HepG2 (cell line): Measurements from ENCODE around the gene MAP3K20. TPM values are rescaled to one million over a fixed set of nuclear protein-coding genes. Genes with fewer than 3 reads are reported as not detected.
A peak's percentile ranks its signal among the peaks of the same experiment; 100 is the strongest.

Experiments used
- CBX1 ChIP-seq: IDR thresholded peaks from one replicate; pipeline ENCODE4 v1.6.1; 2016; ENCODE audit warnings: antibody characterized with exemption, low read depth
- DR1 ChIP-seq: sonication (generic); formaldehyde crosslinking; IDR thresholded peaks from 2 replicates; pipeline ENCODE4 v1.8.0; 2021; ENCODE audit warnings: mild to moderate bottlenecking, missing genetic modification reagents, inconsistent platforms
- ELF4 ChIP-seq: sonication (generic); formaldehyde crosslinking; IDR thresholded peaks from 2 replicates; pipeline ENCODE4 v1.5.0; 2020; ENCODE audit warnings: missing genetic modification reagents, mild to moderate bottlenecking, moderate library complexity, borderline replicate concordance
- KDM6A ChIP-seq: IDR thresholded peaks from 2 replicates; pipeline ENCODE4 v1.6.1; 2016; ENCODE audit warnings: low read depth
- MED13 ChIP-seq: sonication (generic); formaldehyde crosslinking; IDR thresholded peaks from 2 replicates; pipeline ENCODE4 v1.5.0; 2020; ENCODE audit warnings: missing genetic modification reagents
- PHB2 ChIP-seq: fragments of 450-650 bp; IDR thresholded peaks from 2 replicates; pipeline ENCODE4 v1.6.1; 2018; ENCODE audit not compliant: partially characterized antibody
- PHF21A ChIP-seq: sonication (generic); formaldehyde crosslinking; IDR thresholded peaks from 2 replicates; pipeline ENCODE4 v1.5.0; 2020; ENCODE audit warnings: mild to moderate bottlenecking, missing genetic modification reagents
- REL ChIP-seq: sonication (generic); formaldehyde crosslinking; conservative IDR thresholded peaks from 2 replicates; pipeline ENCODE4 v1.8.0; 2022; ENCODE audit warnings: mild to moderate bottlenecking, missing genetic modification reagents, moderate library complexity
- SKI ChIP-seq: fragments of 450-650 bp; IDR thresholded peaks from one replicate; pipeline ENCODE4 v1.6.1; 2018; ENCODE audit warnings: mild to moderate bottlenecking; ENCODE audit not compliant: partially characterized antibody
- ZBTB3 ChIP-seq: sonication (generic); formaldehyde crosslinking; IDR thresholded peaks from 2 replicates; pipeline ENCODE4 v1.4.0; 2020; ENCODE audit warnings: low read depth, mild to moderate bottlenecking, moderate library complexity, missing genetic modification reagents, borderline replicate concordance
- ZFX ChIP-seq: sonication (generic); formaldehyde crosslinking; IDR thresholded peaks from 2 replicates; pipeline ENCODE4 v1.4.0; 2020; ENCODE audit warnings: mild to moderate bottlenecking, low read depth, missing genetic modification reagents, moderate library complexity
- ZNF44 ChIP-seq: sonication (generic); formaldehyde crosslinking; IDR thresholded peaks from 2 replicates; pipeline ENCODE4 v1.5.1; 2020; ENCODE audit warnings: mild to moderate bottlenecking, missing genetic modification reagents
- ZNF660 ChIP-seq: sonication (generic); formaldehyde crosslinking; IDR thresholded peaks from 2 replicates; pipeline ENCODE4 v1.5.1; 2020; ENCODE audit warnings: mild to moderate bottlenecking, low read depth, missing genetic modification reagents, borderline replicate concordance
- ZSCAN29 ChIP-seq: sonication (generic); formaldehyde crosslinking; conservative IDR thresholded peaks from 2 replicates; pipeline ENCODE4 v1.4.0; 2020; ENCODE audit warnings: mild to moderate bottlenecking, missing genetic modification reagents
- polyA plus RNA-seq, 8 experiments: library from polyadenylated mRNA; depleted of rRNA in 3 of 8; stranded (reverse) in 7 of 8; unstranded in 1 of 8; fragments of >200 nt; fragmentation: Illumina TruSeq in 4 of 8; extraction: Trizol in 4 of 8; gene quantifications; 2 replicates each; pipeline versions ENCODE4 v1.2.1 to v1.2.3, GENCODE V29; 2011 to 2016; ENCODE audit warnings: low read depth in 4 of 8, missing spikeins in 1 of 8, mixed read lengths in 1 of 8; ENCODE audit not compliant: insufficient read depth in 1 of 8
- total RNA-seq, 5 experiments: library from RNA; depleted of rRNA; stranded (reverse); fragments of >200 nt; fragmentation: Illumina TruSeq; extraction: Trizol; gene quantifications; 2 replicates each; pipeline ENCODE4 v1.2.3, GENCODE V29; 2016; ENCODE audit warnings: low read depth in 1 of 5
- TF ChIP-seq, protein P1 (sequence below): sonication (generic); formaldehyde crosslinking; IDR thresholded peaks from 2 replicates; pipeline ENCODE4 v1.4.0; 2020; ENCODE audit warnings: mild to moderate bottlenecking, missing genetic modification reagents
- TF ChIP-seq, protein P2 (sequence below): sonication (generic); formaldehyde crosslinking; IDR thresholded peaks from 2 replicates; pipeline ENCODE4 v1.8.0; 2022; ENCODE audit warnings: mild to moderate bottlenecking, missing genetic modification reagents, moderate library complexity
- TF ChIP-seq, protein P3 (sequence below): sonication (generic); formaldehyde crosslinking; IDR thresholded peaks from 2 replicates; pipeline ENCODE4 v1.4.0; 2020; ENCODE audit warnings: missing genetic modification reagents, borderline replicate concordance
- TF ChIP-seq, protein P4 (sequence below): sonication (generic); formaldehyde crosslinking; IDR thresholded peaks from 2 replicates; pipeline ENCODE4 v1.8.1; 2022; ENCODE audit warnings: low read depth, mild to moderate bottlenecking, missing genetic modification reagents
- TF ChIP-seq, protein P5 (sequence below): sonication (generic); formaldehyde crosslinking; IDR thresholded peaks from 2 replicates; pipeline ENCODE4 v1.5.0; 2020; ENCODE audit warnings: mild to moderate bottlenecking, missing genetic modification reagents
- TF ChIP-seq, protein P6 (sequence below): sonication (generic); formaldehyde crosslinking; IDR thresholded peaks from 2 replicates; pipeline ENCODE4 v1.5.1; 2020; ENCODE audit warnings: missing genetic modification reagents, mild to moderate bottlenecking, borderline replicate concordance

MAP3K20 gene
- total and polyA plus RNA-seq, 2 of the 13 experiments (the other 11 are each of a cell fraction or from before 2014, with no cell fraction given): 5.2 to 13.5 TPM

DNA sequence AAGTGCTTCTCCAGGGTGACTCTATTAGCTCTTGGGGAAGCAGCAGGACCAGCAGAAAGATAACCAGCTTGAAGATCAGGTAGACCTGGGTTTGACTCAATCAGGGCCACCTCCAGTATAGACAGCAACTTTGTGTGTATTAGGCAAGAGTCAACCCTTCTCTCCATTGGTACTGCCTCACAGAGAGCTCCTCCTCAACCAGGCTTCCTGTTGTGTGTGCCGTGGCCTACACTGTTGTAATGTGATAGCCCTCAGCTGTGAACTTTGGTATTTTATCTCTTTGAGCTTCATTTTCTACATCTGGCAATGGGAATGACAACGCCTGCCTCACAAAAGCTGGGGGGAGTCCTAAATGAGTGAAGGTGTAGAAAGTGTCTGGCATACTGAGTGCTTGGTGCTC is 17.0 kb upstream of the MAP3K20 start (continued):
- TF ChIP-seq SKI: no peak
- no peak for TF ChIP-seq ZNF660 (CRISPR knock-in tag)
- TF ChIP-seq, protein P1, sequence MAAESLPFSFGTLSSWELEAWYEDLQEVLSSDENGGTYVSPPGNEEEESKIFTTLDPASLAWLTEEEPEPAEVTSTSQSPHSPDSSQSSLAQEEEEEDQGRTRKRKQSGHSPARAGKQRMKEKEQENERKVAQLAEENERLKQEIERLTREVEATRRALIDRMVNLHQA (CRISPR knock-in tag): no peak
- no peak for TF ChIP-seq ELF4 (CRISPR knock-in tag)
- peak; percentile 44; the same call in 1 of the 2 replicates for TF ChIP-seq ZFX
- TF ChIP-seq, protein P2, sequence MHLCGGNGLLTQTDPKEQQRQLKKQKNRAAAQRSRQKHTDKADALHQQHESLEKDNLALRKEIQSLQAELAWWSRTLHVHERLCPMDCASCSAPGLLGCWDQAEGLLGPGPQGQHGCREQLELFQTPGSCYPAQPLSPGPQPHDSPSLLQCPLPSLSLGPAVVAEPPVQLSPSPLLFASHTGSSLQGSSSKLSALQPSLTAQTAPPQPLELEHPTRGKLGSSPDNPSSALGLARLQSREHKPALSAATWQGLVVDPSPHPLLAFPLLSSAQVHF (CRISPR knock-in tag): no peak
- TF ChIP-seq, protein P3, sequence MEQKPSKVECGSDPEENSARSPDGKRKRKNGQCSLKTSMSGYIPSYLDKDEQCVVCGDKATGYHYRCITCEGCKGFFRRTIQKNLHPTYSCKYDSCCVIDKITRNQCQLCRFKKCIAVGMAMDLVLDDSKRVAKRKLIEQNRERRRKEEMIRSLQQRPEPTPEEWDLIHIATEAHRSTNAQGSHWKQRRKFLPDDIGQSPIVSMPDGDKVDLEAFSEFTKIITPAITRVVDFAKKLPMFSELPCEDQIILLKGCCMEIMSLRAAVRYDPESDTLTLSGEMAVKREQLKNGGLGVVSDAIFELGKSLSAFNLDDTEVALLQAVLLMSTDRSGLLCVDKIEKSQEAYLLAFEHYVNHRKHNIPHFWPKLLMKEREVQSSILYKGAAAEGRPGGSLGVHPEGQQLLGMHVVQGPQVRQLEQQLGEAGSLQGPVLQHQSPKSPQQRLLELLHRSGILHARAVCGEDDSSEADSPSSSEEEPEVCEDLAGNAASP (CRISPR knock-in tag): no peak
- no peak for TF ChIP-seq ZSCAN29
- TF ChIP-seq ZNF44 (CRISPR knock-in tag): no peak
- TF ChIP-seq PHB2: no peak
- no peak for TF ChIP-seq REL (CRISPR knock-in tag)
- TF ChIP-seq, protein P4, sequence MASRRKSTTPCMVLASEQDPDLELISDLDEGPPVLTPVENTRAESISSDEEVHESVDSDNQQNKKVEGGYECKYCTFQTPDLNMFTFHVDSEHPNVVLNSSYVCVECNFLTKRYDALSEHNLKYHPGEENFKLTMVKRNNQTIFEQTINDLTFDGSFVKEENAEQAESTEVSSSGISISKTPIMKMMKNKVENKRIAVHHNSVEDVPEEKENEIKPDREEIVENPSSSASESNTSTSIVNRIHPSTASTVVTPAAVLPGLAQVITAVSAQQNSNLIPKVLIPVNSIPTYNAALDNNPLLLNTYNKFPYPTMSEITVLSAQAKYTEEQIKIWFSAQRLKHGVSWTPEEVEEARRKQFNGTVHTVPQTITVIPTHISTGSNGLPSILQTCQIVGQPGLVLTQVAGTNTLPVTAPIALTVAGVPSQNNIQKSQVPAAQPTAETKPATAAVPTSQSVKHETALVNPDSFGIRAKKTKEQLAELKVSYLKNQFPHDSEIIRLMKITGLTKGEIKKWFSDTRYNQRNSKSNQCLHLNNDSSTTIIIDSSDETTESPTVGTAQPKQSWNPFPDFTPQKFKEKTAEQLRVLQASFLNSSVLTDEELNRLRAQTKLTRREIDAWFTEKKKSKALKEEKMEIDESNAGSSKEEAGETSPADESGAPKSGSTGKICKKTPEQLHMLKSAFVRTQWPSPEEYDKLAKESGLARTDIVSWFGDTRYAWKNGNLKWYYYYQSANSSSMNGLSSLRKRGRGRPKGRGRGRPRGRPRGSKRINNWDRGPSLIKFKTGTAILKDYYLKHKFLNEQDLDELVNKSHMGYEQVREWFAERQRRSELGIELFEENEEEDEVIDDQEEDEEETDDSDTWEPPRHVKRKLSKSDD (CRISPR knock-in tag): no peak
- TF ChIP-seq, protein P5, sequence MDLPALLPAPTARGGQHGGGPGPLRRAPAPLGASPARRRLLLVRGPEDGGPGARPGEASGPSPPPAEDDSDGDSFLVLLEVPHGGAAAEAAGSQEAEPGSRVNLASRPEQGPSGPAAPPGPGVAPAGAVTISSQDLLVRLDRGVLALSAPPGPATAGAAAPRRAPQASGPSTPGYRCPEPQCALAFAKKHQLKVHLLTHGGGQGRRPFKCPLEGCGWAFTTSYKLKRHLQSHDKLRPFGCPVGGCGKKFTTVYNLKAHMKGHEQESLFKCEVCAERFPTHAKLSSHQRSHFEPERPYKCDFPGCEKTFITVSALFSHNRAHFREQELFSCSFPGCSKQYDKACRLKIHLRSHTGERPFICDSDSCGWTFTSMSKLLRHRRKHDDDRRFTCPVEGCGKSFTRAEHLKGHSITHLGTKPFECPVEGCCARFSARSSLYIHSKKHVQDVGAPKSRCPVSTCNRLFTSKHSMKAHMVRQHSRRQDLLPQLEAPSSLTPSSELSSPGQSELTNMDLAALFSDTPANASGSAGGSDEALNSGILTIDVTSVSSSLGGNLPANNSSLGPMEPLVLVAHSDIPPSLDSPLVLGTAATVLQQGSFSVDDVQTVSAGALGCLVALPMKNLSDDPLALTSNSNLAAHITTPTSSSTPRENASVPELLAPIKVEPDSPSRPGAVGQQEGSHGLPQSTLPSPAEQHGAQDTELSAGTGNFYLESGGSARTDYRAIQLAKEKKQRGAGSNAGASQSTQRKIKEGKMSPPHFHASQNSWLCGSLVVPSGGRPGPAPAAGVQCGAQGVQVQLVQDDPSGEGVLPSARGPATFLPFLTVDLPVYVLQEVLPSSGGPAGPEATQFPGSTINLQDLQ (CRISPR knock-in tag): no peak
- no peak for TF ChIP-seq MED13 (CRISPR knock-in tag)
- no peak for TF ChIP-seq KDM6A (CRISPR knock-in tag)
- TF ChIP-seq CBX1: no peak
- no peak for TF ChIP-seq PHF21A (CRISPR knock-in tag)
- no peak for TF ChIP-seq DR1
- TF ChIP-seq, protein P6, sequence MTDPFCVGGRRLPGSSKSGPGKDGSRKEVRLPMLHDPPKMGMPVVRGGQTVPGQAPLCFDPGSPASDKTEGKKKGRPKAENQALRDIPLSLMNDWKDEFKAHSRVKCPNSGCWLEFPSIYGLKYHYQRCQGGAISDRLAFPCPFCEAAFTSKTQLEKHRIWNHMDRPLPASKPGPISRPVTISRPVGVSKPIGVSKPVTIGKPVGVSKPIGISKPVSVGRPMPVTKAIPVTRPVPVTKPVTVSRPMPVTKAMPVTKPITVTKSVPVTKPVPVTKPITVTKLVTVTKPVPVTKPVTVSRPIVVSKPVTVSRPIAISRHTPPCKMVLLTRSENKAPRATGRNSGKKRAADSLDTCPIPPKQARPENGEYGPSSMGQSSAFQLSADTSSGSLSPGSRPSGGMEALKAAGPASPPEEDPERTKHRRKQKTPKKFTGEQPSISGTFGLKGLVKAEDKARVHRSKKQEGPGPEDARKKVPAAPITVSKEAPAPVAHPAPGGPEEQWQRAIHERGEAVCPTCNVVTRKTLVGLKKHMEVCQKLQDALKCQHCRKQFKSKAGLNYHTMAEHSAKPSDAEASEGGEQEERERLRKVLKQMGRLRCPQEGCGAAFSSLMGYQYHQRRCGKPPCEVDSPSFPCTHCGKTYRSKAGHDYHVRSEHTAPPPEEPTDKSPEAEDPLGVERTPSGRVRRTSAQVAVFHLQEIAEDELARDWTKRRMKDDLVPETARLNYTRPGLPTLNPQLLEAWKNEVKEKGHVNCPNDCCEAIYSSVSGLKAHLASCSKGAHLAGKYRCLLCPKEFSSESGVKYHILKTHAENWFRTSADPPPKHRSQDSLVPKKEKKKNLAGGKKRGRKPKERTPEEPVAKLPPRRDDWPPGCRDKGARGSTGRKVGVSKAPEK (CRISPR knock-in tag): no peak
- no peak for TF ChIP-seq ZBTB3
